ENCODE results near the gene HECTD1.
"Not testable (repeated sequence)": the region's sequence is repeated elsewhere in the genome, so short reads cannot be mapped to it uniquely, and the experiment has no call there.

HECTD1 gene

DNA sequence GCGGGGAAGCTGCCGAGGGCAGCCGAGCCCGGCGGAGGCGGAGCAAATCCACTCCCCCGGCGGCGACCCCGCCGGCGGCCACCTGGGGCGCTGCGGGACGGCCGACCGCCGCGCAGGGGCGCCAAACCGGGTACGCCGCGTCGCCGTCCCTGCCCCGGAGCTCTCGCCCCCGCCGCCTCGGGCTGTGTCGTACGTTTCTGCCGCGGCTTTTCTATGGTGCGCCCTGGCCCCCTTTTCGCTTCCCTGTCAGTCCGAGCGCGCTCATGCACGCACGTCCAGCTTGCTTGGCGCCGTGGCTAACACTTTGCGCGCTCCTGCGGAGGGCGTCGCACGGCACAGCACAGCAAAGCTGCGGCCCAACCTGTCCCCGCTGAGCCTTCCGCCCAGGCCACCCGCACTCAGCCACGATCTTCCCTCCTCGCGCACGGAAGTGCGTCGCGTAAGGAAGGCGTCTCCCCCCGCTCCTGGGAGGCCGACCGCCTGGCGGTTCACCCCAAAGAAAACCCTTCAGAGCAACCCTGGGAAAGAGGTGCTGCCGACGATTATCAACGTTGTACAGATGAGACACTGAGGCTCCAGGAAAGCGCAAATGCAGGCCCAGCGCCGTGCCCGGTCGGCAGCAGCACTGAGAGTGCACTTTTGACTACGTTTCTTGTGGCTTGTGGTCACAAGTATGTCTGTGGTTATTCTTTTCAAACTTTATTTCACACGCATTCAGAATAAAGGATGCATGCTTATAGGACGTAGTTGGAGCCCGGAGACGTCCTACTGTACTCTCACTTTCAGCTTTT, at the start of gene HECTD1:
Gene HECTD1, minus strand, starts transcription at position 39 of the 791 bp plus-strand sequence. CDS start 1,857 bp downstream, outside the sequence.
- DNase-seq, result peak; percentile 81 to 97 (median 89)

DNA sequence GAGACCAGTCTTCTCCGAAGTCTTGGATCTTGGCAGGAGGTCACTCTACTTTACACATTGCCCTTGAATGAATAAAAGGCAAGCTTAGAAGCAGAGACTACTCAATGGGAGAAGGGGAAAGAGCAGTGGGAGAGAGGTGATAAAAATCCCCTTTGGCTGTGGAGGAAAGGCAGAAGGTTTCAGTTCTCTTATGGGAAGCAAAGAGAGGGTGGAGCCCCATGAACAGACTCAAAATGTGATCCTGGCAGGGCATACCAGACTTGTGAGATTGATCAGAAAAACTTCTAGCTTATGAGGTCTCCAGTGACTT, 49.6 kb upstream of the HECTD1 start:
- no peak for DNase-seq

DNA sequence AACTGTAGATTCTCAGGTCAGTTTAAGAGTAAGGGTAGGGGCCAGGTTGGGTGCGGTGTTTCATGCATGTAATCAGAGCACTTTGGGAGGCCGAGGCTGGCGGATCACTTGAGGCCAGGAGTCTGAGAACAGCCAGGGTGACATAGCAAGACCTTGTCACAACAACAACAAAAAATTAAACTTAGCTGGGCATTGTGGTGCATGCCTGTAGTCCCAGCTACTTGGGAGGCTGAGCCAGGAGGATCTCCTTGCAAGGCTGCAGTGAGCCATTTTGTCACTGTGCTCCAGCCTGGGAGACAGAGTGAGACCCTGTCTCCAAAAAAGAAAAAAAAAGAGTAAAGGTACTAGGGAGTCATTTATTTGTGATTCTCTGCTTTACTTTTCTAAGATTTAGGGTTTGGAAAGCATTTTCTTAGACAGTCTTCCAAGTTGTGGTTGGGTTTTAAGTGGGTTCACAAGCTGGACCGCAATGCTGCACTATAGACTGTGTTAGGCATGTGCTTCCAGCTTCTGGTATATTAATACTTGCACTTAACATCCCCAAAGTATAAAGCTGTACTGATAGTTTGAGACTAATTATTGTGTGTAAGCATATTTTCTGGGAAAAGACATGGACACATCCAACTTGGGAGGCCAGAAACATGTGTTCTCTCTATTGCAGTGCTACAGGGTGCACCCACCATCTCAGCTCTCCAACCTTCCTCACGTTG, 49.1 kb upstream of the HECTD1 start:
- DNase-seq, result no peak

DNA sequence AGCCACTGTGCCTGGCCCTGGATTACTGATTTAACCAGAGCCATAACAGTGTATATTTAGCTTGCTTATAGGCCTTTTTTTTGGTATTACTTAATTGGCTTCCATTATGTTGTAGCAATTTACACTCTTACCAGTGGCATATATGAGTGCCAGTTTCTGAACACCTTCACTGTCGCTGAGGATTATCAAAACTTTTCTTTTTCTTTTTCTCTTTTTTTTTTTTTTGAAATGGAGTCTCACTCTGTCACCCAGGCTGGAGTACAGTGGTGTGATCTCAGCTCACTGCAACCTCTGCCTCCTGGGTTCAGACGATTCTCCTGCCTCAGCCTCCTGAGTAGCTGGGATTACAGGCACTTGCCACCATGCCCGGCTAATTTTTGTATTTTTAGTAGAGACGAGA, 48.3 kb upstream of the HECTD1 start:
- DNase-seq, result not testable (repeated sequence)

DNA sequence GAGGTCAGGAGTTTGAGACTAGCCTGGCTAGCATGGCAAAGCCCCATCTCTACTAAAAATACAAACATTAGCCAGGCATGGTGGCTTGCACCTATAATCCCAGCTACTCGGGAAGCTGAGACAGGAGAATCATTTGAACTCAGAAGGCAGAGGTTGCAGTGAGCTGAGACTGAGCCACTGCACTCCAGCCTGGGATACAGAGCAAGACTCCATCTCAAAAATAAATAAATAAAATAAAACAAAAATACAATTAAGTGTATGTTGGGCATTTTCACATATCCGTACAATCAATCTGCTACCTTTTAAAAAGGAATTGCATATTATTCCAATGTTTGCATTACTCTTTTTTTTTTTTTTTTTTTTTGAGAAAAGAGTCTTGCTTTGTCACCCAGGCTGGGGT, 47.7 kb upstream of the HECTD1 start:
- DNase-seq, result no peak

DNA sequence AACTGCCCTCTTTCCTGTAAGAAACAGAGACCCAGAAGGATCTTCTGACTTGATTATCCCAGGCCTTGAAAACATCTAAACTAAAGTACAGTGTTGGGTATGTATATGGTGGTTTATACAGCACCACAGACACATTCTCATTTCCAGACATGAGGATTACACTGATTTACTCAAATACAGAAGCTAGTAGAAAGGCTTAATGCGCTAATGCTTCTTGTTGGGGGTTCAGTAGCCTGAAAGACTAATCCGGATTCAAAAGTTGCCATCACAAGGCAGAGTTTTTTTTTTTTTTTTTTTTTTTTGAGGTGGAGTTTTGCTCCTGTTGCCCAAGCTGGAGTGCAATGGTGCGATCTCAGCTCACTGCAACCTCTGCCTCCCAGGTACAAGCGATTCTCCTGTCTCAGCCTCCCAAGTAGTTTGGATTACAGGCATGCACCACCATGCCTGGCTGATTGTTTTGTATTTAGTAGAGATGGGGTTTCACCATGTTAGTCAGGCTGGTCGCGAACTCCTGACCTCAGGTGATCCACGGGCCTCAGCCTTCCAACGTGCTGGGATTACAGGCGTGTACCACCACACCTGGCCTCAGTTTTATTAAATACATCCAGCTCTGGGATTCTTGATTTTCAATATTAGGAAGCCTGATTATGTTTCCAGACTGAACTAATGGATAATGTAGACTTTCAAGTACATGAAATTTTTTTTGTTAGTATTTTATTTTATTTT, 46.3 kb upstream of the HECTD1 start:
- DNase-seq, result no peak

DNA sequence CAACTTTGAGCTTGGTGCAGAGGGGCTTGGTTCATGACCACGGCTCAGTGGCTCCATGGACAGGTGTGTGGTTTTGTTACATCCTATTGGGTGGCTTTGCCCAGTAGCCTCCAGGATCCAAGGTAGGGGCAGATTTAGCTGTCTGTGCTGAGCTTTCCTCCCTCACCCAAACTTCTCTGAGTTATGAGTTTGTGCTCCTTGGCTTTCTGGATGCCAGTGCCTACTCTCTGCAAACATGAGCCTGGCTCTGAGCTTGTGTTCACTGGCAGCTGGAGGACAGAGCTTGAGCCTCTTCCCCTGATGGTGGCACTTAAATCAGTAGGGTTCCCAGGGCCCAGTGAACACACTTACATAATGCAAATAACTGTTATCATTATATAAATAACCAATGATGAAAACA, 45.3 kb upstream of the HECTD1 start:
- DNase-seq, result no peak

DNA sequence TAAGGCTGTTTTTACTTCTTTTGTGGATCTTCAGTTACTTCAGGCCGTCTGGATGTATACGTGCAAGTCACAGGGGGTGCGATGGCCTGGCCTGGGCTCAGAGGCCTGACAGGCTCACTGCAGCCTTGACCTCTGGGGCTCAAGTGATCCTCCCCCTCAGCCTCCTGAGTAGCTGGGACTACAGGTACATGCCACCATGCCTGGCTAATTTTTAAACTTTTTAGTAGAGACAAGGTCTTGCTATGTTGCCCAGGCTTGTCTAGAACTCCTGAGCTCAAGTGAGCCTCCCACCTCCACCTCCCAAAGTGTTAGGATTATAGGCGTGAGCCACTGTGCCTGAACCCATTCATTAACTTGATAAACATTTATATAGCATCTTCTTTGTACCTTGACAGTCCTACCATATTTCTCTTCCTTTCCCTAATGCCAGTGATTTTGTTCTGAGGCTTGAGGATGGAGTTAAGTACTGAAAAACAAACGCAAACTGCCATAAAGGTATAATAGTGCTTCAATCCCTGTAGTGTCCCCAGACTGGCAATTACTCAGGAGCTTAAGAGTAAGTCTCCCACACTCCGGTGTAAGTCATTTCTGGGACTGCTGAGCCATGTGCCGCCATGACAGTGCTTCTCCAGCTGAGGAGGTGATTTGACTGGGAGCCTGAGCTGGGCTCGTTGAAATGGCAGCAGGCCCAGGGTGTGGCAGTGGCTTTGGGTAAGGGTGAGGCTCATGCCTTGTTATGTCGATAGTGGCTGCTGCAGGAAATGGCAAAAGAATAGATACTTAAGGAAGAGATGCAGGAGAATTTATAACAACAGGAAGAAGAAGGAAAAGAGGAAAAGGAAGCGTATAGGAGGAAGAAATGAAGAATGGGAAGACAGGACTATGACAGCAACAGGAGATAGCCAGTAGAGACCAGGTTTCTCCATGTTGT, 43.7 kb upstream of the HECTD1 start:
- no peak for DNase-seq

DNA sequence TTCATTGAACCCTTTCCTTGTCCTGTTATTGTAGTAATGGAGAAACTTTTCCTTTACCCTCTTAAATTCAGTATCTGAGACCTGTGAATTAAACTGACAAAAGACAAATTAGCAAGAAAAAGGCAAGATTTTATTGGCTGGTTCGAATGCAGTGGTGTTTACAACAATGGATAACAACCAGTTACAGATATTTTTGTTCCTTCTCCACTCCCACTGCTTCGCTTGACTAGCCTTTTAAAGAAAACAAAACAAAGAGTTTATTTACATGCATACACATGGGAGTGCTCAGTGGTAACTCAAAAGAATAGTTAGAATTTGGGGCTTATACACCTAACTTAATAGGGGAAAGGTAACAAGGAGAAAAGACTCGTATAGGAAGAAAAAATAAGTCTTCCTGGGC, 37.0 kb upstream of the HECTD1 start:
- no peak for DNase-seq

DNA sequence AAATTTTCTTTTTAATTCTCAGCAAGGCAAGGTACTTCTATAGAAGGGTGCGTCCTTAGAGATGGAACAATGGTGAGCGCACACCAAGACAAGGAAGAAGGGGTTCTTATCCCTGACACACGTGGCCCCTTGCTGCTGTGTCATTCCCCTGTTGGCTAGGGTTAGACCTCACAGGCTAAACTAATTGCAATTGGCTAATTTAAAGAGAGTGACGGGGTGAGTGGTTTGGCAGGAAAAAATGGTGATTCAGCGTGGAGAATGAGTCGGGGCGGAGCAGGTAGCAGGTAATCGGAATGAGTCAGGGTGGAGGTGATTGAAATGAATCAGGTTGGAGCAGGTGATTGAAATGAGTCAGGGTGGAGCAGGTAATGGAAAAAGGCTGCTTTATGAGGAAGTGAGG, 36.3 kb upstream of the HECTD1 start:
- no peak for DNase-seq

DNA sequence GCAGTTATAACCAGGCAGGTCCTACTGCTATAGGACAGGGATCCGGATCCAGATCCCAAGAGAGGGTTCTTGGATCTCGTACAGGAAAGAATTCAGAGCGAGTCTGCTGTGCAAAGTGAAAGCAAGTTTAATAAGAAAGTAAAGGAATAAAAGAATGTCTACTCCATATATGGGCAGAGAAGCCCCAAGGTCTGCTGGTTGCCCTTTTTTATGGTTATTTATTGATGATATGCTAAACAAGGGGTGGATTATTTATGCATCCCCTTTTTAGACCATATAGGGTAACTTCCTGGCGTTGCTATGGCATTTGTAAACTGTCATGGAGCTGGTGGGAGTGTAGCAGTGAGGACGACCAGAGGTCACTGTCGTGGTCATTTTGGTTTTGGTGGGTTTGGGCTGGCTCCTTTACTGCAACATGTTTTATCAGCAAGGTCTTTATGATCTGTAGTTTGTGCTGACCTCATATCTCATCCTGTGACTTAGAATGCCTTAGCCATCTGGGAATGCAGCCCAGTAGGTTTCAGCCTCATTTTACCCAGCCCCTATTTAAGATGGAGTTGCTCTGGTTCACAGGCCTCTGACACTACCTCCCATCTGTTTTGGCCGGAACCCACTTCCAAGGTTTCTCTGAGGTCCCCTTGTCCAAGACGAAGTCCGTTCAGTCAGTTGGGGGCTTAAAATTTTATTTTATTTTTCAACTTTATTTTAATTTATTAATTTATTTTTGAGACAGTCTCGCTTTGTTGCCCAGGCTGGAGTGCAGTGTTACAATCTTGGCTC, 34.8 kb upstream of the HECTD1 start:
- DNase-seq, result not testable (repeated sequence)

DNA sequence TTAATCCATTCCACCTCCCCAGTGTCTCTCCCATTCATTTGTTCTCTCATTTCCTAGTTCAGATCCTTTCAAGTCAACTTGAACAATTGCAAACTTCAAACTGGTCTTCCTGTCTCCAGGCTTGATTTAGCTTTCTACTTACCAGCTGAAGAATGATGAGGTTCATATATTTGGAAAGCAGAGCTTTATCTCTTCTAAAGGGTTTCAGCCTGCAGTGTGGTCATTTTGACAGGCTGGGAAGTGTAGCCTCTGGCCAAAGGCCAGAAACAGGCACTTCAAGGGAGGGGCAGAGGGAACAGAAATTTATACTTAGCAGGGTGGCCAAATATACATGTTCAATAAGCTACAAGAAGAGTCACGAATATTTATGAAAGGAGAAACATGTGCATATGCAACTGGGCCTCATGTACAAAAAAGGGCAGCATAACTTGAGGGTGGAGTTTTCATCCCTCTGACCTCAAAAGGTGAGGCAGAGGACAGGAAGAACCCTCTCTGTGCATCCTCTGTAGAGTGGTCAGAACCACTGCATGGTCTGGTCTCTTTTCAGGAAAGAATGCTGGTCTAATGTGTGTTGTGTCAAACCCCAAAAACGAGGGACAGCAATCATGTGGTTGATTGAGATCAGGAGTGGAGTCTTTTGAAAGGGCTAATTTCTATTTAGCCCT, 34.0 kb upstream of the HECTD1 start:
- no peak for DNase-seq

DNA sequence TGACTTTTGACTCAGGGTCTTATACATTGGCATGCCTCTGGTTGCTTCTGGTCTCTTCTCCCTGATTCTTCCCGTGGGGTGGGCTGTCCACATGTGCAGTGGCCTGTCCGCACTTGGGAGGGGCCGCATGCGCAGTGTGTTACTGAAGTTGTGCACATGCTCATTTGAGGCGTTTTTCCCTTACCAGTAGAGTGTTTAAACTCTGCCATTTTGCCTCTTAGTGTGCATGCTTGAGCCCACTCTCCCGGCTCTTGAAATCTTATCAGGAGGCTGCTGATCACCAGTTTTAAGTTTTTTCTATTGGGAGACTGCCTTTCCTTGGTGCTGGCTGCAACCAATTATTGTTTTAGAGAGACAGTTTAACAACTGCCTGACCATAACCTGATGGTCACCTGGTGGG, 32.1 kb upstream of the HECTD1 start:
- no peak for DNase-seq

DNA sequence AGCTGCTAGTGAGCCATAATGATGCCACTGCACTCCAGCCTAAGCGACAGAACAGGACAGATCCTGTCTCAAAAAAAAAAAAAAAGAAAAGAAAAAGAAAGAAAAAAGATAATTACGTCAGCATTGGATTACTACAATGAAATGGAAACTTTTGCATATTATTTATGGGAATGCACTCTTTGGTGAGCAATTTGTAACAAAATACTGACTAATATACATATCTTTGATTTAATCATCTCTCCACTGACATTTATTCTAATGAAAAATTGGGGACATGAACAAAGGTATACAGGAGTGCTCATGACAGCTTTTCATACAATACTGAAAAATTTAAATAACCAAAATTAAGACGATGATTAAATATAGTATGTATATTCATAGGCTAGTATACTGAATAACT, 27.9 kb upstream of the HECTD1 start:
- no peak for DNase-seq

DNA sequence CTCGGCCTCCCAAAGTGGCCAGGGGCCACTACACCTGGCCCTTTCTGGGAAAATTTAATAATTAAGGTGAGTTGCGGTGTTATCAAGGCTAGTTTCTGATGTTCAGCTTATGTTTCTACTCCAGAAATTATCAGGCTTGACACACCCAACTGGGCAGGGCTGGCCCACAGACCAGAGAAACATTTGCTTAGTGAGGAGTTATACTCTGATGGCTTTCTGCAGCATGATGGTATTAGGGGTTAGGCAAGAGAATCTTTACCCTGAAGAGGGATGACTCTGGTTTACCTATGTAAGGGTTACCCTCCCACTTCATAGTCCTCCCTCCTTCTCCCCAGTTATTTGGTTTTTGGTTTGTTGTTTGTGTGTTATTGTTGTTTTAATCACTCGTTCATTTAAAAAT, 24.5 kb upstream of the HECTD1 start:
- DNase-seq, result no peak

DNA sequence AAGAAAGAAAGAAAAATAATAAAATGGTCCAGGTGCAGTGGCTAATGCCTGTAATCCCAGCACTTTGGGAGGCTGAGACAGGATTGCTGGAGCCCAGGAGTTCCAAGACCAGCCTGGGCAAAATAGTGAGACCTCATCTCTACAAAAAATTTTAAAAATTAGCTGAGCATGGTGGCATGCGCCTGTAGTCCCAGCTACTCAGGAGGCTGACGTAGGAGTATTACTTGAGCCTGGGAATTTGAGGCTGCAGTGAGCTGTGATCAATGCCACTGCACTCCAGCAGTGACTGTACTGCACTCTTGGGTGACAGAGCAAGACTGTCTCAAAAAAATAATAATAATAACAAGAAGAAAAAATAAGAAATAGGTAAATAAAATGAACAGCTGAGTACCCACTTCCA, 23.7 kb upstream of the HECTD1 start:
- not testable (repeated sequence) for DNase-seq

DNA sequence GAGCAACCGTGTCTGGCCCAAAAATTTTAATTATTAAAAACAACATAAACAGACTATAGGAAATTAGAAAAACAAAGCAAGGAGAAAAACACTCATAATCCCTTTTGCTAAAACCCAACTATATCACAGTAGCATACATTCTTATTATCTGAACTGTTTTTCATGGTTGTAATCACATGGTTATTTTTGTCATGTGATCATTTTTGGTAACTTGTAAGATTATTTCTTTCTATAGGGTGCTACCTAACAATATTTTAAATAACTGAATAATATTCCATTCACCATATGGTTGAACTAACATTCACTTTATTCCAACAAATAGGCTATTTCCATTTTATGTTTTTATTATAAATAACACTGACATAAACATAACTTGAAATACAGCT, 23.0 kb upstream of the HECTD1 start:
- DNase-seq, result no peak

DNA sequence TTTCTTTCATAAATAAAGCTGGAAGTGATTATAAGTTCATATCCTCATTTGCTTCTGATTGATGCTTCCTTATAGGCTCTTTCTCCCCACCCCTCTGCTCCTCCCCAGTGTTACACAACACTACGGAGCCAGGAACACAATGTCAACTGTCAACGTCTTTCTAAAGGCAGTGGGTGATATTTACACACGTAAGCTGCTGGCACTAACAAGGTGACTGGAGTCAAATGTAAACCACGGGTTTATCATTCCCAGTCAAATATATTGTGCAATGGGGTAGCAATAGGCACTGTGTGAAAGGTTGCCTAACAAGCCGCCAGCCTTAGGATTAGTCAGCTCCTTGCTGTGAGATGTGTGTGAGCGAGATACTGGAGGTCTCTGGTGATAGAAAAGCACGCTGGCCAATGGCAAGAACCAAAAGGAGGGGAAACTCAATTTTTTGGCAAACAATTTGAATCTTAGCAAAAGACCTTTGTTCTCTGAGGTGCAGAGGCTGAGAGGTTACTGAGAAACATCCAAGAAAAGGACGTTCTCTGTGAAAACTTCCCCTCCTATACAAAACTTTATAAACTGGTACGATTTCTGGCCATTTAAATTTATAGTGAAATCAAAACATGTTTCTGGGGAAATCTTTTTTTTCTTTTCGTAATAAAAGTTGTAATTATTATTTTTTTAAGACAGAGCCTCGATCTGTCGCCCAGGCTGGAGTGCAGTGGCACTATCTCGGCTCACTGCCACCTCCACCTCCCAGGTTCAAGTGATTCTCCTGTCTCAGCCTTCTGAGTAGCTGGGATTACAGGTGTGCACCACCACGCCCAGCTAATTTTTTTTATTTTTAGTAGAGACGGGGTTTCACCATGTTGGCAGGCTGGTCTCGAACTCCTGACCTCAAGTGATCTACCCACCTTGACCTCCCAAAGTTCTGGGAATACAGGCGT, 22.3 kb upstream of the HECTD1 start:
- DNase-seq, result no peak

DNA sequence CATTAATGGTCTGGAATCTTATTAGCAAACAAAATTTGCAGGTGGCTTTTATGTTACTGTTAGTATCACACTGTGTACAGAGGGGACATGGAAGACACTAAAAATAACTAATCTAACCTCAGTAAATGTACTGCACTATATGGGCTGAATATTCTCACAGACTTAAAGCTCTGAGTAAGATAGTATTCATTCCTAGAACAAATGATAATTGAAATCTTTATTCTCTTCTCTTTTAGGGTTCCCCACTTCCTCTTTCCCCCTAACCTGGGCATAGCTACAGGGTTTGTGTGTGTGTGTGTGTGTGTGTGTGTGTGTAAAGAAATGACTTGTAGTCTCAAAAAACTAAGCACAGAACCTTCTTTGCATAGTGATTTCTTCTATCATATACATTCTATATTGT, 21.4 kb upstream of the HECTD1 start:
- peak in 1 of 6 experiments; percentile 3 for DNase-seq

DNA sequence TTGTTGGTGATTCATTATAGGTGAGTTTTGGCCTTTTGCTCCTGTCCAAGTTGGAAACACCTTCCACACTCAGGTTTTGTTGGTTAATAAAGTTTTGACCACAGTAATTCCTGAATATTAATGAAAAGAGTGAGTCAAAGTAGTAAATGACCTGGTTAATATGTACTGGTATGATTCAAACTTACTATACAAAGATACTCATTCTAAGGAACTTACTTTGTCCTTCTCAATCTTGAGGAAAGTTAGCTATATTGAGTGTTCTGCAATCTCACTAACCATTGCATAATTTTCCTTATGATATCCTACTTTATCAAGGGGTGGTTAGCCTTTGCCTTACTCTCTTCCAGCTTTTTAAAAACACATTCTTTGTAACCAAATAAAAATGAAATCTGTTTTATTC, 20.9 kb upstream of the HECTD1 start:
- no peak for DNase-seq

Data from stimulated activated naive CD4-positive, alpha-beta T cell (primary cell).